IPS DF 6.9 (cell line): ENCODE results near the gene RABGAP1L.

Experiments
- DNase-seq: peaks from one replicate; pipeline ENCODE4 v3.0.0-alpha.2; 2013; ENCODE audit warnings: low read depth, low spot score
- H3K27ac ChIP-seq: one replicate; pipeline ENCODE4 v1.5.1; 2013; ENCODE audit warnings: low read length, control low read depth
- H3K27me3 ChIP-seq: 2 replicates; pipeline ENCODE4 v1.6.1; 2013; ENCODE audit warnings: mild to moderate bottlenecking, low read length; ENCODE audit not compliant: control insufficient read depth, insufficient read depth
- H3K36me3 ChIP-seq: 2 replicates; pipeline ENCODE4 v1.6.1; 2013; ENCODE audit warnings: low read length; ENCODE audit not compliant: control insufficient read depth, insufficient read depth
- H3K4me1 ChIP-seq: 2 replicates; pipeline ENCODE4 v1.6.1; 2013; ENCODE audit warnings: low read length; ENCODE audit not compliant: control insufficient read depth, insufficient read depth
- H3K4me3 ChIP-seq: 2 replicates; pipeline ENCODE4 v1.5.1; 2013; ENCODE audit warnings: mild to moderate bottlenecking, low read length
- H3K9me3 ChIP-seq: 2 replicates; pipeline ENCODE4 v1.6.1; 2013; ENCODE audit warnings: low read length, inconsistent platforms; ENCODE audit not compliant: control insufficient read depth, insufficient read depth
- WGBS: extraction: QIAGEN DNeasy Blood & Tissue Kit; methylation state at CpG from one replicate; pipeline ENCODE4 v1.1.7; 2013; ENCODE audit warnings: mixed read lengths, missing lambda C conversion rate; ENCODE audit not compliant: insufficient read length, insufficient coverage; 5-methylcytosine and 5-hydroxymethylcytosine counted together

RABGAP1L gene

DNA sequence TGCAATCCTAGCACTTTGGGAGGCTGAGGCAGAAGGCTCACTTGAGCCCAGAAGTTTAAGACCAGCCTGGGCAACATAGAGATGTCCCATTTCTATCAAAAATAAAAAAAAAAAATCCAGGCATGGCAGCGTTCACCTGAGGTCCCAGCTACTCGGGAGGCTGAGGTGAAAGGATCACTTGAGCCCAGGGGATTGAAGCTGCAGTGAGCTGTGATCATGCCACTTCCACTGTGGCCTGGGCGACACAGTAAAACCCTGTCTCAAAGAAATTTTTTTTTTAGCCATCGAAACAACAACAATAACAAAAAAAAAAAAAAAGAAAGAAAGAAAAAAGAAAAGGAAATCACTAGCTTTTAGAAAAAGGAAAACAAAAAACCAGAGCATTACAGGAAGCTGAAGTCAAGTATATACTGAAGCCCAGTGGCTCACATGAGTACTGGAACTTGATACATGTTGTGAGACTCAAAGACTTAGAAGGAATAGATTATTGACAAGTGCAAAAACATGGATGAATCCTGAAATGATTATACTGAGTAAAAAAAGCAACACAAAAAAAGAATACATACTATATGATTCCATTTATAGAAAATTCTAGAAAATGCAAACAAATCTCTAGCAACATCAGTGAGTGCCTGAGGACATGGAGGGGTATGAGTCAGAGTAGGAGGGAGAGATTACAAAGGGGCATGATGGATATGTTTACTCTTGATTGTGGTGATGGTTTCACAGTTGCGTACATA is 6.1 kb upstream of the RABGAP1L start:
- H3K9me3 ChIP-seq: no peaks in the 10 kb centered on the region
- no peak overlapping the region for H3K27ac ChIP-seq
- H3K4me1 ChIP-seq: no peaks in the 10 kb centered on the region
- no peak overlapping the region for H3K4me3 ChIP-seq
- H3K36me3 ChIP-seq: no peaks in the 10 kb centered on the region
- H3K27me3 ChIP-seq: no peaks in the 10 kb centered on the region
- DNase-seq: no peak
- WGBS: no CpG with 5 or more reads among the region's 5 CpGs

DNA sequence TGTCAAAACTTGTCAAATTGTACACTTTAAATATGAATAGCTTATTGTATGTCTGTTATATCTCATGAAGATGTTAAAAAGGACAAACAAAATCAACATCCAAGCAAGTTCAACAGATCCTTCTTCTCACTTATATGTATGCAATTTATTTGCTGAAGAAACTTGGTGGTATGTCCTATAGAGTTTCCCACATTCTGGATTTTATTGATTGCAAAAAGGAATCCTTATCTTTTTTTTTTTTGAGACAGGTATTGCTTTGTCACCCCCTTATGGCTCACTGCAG is 5.6 kb upstream of the RABGAP1L start:
- no peaks in the 10 kb centered on the region for H3K9me3 ChIP-seq
- no peaks in the 10 kb centered on the region for H3K27me3 ChIP-seq
- no peak overlapping the region for H3K27ac ChIP-seq
- no peak for DNase-seq
- no peaks in the 10 kb centered on the region for H3K4me1 ChIP-seq
- H3K36me3 ChIP-seq: no peaks in the 10 kb centered on the region
- no peak overlapping the region for H3K4me3 ChIP-seq

DNA sequence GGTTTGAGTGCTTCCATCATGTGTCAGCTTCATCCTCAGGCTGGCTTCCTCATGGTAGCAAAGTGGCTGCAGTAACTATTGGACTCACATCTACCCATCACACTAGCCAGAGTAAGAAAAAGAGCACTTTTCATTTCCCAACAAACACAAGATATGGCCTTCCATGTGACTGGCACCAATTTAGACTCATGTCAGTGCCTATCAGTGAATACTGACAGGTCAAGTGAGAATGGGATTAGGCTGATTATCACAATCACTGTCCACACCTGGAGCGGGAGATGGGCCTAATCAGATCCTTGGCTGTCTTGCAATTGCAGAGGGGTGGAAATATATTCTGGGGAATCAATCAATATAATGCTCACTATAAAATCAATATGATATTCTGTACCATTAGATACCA is 2.9 kb upstream of the RABGAP1L start:
- no peaks in the 10 kb centered on the region for H3K27me3 ChIP-seq
- no peaks in the 10 kb centered on the region for H3K9me3 ChIP-seq
- no peak overlapping the region for H3K27ac ChIP-seq
- H3K4me3 ChIP-seq: no peak overlapping the region
- WGBS: no CpG with 5 or more reads among the region's 1 CpG
- no peaks in the 10 kb centered on the region for H3K4me1 ChIP-seq
- DNase-seq: no peak
- H3K36me3 ChIP-seq: no peaks in the 10 kb centered on the region

DNA sequence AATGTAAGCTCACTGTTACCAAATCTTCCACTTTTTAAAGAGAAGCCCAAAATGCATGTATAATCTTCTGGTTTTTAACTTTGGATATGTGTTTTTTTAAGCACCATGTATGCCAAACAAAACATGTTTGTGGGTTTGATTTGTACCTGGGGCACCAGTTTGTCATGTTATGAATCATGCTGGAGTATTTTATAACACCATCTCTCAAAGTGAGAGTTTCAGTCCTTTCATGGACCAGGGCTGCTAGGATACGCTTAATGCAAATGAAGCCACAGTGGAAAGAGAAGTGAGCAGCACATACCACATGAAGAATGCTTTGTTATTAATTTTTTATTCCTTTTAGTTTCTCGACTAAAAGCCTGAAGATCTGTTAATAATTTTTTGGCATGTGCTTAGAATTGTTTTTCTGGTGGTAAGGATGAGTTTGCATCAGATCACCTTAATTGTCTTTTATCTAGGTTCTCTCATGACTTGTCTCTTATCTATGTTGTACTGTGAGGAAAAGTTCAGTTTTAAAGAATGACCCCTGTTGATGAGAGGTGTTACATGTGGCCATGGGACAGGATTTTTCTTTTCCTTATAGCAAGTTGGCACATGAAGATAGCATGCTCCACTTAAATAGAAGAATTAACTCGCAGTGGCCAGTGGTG is 2.0 kb upstream of the RABGAP1L start:
- Histone ChIP-seq H3K27me3 (no peaks in the 10 kb centered on the region), H3K4me3 (no peak overlapping the region), H3K4me1 (no peaks in the 10 kb centered on the region), H3K36me3 (no peaks in the 10 kb centered on the region), H3K9me3 (no peaks in the 10 kb centered on the region; the same call in 1 of the 2 replicates), H3K27ac (no peak overlapping the region)
- no CpG with 5 or more reads among the region's 3 CpGs for WGBS
- DNase-seq: no peak

DNA sequence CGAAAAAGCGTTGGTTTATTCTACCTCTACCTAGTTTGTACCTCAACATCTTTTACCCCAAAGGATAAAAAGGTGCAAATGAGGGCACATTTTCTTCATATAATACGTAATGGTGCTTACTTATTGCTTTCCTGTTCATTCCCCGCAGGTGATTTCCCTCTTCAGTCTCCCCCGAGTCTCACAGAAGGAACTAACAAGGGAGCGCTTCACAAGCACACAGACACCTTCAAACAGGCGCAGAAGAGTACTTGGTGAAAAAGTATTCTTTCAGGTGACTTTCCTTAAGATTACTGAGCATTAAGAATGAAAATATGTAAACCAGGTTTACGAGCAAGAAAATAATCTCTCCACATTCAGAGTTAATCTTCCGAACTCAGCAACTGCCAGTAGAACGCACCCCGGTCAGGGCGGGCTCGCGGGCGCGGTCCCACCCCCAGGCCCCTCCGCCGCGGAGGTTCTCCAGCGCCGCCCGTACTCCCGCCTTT is 511 bp upstream of the RABGAP1L start:
- no peaks in the 10 kb centered on the region for H3K4me1 ChIP-seq

DNA sequence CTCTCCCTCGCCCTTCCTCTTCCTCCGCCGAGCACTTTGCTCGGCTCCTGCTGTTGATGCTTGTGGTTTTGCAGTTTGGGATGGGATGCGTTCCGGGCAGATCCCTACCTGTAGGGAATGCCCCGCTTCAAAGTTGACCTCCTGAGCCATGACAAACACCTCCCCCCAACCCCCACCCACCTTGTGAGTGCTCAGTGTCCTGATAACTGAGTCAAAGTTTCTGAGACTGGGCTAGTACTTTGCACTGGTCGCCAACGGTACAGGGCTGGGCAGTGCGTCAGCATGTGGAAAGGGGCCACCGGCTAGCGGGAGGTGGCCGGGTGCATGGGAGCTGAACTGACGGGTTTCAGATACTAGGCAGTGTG is 771 bp downstream of the RABGAP1L start:
- Histone ChIP-seq H3K4me3 (peak overlapping the region; percentile 80), H3K27ac (no peak overlapping the region), H3K9me3 (no peaks in the 10 kb centered on the region; the same call in 1 of the 2 replicates), H3K4me1 (no peaks in the 10 kb centered on the region), H3K27me3 (no peaks in the 10 kb centered on the region), H3K36me3 (no peaks in the 10 kb centered on the region)
- no CpG with 5 or more reads among the region's 14 CpGs for WGBS
- no peak for DNase-seq

More for the DNA sequence above, 511 bp upstream of the RABGAP1L start:
- no peaks in the 10 kb centered on the region; the same call in 1 of the 2 replicates for H3K9me3 ChIP-seq
- DNase-seq: no peak
- WGBS: no CpG with 5 or more reads among the region's 23 CpGs
- H3K27me3 ChIP-seq: no peaks in the 10 kb centered on the region
- H3K27ac ChIP-seq: no peak overlapping the region
- H3K36me3 ChIP-seq: no peaks in the 10 kb centered on the region
- H3K4me3 ChIP-seq: peak overlapping the region; percentile 80; the same call in 1 of the 2 replicates

DNA sequence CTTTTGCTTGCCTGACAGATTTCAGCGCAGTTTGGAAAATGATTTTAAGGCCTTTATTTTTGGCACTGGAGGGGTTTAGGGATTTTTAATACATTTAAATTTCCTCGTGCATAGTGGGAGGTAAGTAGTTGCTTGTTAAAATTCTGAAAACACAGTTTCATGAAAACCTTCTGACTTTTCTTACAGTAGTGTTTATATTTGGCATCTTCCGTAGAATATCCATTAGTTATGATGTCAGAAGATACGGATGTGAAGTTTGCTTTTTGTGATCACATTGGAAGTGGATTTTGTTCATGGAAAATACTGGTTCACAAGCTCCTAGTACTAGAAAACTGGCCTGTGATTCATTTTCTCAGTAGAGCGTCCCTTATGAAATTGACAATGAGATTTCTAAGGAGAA is 1.3 kb downstream of the RABGAP1L start:
- Histone ChIP-seq H3K4me3 (peak overlapping the region; percentile 80; the same call in 1 of the 2 replicates), H3K27me3 (no peaks in the 10 kb centered on the region), H3K4me1 (no peaks in the 10 kb centered on the region), H3K9me3 (no peaks in the 10 kb centered on the region; the same call in 1 of the 2 replicates), H3K27ac (no peak overlapping the region), H3K36me3 (no peaks in the 10 kb centered on the region)
- no CpG with 5 or more reads among the region's 5 CpGs for WGBS
- DNase-seq: no peak

DNA sequence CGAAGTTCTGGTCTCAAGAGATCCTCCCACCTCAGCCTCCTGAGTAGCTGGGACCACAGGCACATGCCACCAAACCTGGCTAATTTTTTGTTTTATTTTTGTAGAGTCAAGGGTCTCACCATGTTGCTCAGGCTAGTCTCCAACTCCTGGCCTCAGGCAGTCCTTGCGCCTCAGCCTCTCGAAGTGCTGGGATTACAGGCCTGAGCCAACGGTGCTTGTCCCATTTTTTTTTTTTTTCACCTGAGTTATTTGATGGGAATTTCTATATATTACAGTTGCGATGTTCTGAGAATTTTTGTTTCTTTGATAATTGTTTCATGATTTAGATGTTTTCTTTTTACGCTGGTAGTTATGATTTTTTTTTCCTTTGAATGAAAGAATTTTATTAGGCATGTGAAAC is 2.5 kb downstream of the RABGAP1L start:
- WGBS: no CpG with 5 or more reads among the region's 6 CpGs
- H3K27me3 ChIP-seq: no peaks in the 10 kb centered on the region
- H3K4me1 ChIP-seq: no peaks in the 10 kb centered on the region
- DNase-seq: no peak
- no peaks in the 10 kb centered on the region for H3K36me3 ChIP-seq
- no peak overlapping the region for H3K4me3 ChIP-seq
- H3K9me3 ChIP-seq: no peaks in the 10 kb centered on the region; the same call in 1 of the 2 replicates
- no peak overlapping the region for H3K27ac ChIP-seq

DNA sequence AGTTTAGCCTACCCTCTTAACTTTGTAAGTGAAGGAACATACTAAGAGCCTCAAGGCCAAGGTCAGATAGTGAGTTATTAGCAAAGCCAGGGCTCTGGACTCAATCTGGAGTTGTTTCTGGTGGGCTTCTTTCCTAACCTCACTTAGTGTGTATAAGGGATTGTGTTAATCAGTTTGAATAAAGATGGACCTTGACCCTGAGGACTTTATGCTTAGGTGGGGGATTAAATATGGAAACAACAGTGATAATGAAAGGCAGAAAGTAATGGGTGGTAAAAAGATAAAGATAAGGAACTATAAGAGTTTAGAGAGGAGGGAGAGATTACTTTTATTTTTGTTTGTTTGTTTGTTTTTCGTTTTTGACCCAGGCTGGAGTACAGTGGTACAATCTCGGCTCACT is 5.5 kb downstream of the RABGAP1L start:
- H3K4me1 ChIP-seq: no peaks in the 10 kb centered on the region
- no peak overlapping the region for H3K27ac ChIP-seq

DNA sequence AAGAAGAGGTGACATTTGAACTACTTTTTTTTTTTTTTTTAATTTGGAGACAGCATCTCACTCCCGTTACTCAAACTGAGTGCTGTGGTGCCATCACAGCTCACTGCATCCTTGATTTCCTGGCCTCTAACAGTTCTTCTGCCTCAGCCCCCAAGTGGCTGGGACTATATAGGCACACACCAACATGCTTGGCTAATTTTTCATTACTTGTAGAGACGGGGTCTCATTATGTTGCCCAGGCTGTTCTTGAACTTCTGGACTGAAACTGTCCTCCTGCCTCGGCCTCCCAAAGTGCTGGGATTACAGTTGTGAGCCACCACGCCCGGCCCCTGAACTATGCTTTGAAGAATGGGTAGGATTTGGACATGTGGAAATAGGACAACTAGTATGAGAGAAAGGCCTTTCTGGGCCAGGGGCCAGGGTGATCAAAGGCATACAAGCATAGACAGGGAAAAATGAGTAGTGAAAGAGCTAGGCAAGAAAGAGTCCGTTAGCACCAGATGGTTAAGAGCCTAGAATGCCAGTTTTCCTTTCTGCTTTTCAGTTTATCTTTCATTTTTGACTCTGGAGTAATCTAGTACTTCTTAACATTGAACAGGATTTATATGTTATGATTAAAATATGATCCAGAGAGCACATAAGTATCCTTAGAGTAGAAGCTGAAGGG is 6.3 kb downstream of the RABGAP1L start:
- Histone ChIP-seq H3K4me1 (no peaks in the 10 kb centered on the region), H3K4me3 (no peak overlapping the region), H3K9me3 (no peaks in the 10 kb centered on the region; the same call in 1 of the 2 replicates), H3K36me3 (no peaks in the 10 kb centered on the region), H3K27me3 (no peaks in the 10 kb centered on the region), H3K27ac (no peak overlapping the region)
- DNase-seq: no peak
- WGBS: no CpG with 5 or more reads among the region's 6 CpGs

More for the DNA sequence above, 5.5 kb downstream of the RABGAP1L start:
- no peaks in the 10 kb centered on the region for H3K27me3 ChIP-seq
- WGBS: no CpG with 5 or more reads among the region's 2 CpGs
- H3K36me3 ChIP-seq: no peaks in the 10 kb centered on the region
- DNase-seq: no peak
- H3K9me3 ChIP-seq: no peaks in the 10 kb centered on the region; the same call in 1 of the 2 replicates
- H3K4me3 ChIP-seq: no peak overlapping the region
